ENCODE measurements around the gene CD99L2.

The CD99L2 gene

DNA sequence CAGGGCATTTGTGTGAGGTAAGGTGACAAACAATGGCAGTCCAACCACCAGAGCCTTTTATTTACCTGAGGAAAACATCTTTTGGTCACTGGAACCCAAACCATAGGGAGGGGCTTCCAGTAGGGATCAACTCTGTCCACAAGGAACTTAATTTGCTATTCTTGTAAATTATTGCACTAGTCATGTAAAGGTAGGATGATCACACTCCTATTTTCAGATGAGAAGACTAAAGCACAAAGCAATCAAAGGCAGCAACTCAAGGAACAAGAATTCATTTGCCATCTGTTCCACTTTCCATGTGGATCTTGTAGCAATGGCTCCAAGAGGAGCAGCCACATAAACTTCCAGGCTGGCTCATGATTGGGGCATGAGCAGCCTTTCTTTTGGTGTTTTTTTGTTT lies 35.3 kb downstream of the CD99L2 start:
- no peak overlapping the region for H3K4me3 ChIP-seq (ENCODE audit: control insufficient read depth, low read depth, low read length)
- TF ChIP-seq, protein P1, sequence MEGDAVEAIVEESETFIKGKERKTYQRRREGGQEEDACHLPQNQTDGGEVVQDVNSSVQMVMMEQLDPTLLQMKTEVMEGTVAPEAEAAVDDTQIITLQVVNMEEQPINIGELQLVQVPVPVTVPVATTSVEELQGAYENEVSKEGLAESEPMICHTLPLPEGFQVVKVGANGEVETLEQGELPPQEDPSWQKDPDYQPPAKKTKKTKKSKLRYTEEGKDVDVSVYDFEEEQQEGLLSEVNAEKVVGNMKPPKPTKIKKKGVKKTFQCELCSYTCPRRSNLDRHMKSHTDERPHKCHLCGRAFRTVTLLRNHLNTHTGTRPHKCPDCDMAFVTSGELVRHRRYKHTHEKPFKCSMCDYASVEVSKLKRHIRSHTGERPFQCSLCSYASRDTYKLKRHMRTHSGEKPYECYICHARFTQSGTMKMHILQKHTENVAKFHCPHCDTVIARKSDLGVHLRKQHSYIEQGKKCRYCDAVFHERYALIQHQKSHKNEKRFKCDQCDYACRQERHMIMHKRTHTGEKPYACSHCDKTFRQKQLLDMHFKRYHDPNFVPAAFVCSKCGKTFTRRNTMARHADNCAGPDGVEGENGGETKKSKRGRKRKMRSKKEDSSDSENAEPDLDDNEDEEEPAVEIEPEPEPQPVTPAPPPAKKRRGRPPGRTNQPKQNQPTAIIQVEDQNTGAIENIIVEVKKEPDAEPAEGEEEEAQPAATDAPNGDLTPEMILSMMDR (IDR thresholded peaks at IDR 0.05; ENCODE audit: control insufficient read depth, insufficient read depth, low read depth, low read length, missing control alignments): no peak
- no peak for DNase-seq (ENCODE audit: low read depth)

DNA sequence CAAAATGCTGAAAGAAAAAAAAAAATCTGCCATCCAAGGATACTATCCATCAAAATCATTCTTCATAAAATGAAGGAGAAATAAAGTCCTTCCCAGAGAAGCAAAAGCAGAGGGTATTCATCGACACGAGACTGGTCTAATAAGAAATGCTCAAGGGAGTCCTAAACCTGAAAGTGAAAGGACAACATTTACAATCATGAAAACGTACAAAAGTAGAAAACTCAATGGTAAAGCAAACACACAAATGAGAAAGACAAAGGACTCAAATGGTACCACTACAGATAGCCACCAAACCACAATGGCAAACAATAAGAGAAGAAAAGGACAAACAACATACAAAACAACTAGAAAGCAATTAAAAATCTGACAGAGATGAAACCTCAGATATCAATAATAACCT lies 41.0 kb downstream of the CD99L2 start:
- no peak for DNase-seq (ENCODE audit: low read depth)
- no peak overlapping the region for H3K4me3 ChIP-seq (ENCODE audit: control insufficient read depth, low read depth, low read length)
- TF ChIP-seq, protein P1 (IDR thresholded peaks at IDR 0.05; ENCODE audit: control insufficient read depth, insufficient read depth, low read depth, low read length, missing control alignments): no peak

DNA sequence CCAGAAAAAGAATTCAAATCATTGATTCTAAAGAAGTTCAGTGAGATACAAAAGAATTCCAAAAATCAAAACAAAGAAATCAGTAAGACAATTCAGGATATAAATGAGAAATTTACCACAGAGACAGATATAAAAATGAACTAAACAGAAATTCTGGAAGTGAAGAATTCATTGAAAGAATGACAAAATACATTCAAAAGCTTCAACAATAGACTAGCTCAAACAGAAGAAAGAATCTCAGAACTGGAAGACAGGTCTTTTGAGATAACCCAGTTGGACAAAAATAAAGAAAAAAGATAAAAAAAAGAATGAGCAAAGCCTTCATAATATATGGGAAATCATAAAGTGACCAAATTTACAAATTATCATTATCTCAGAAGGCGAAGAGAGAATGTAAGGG lies 41.7 kb downstream of the CD99L2 start:
- TF ChIP-seq, protein P1 (IDR thresholded peaks at IDR 0.05; ENCODE audit: control insufficient read depth, insufficient read depth, low read depth, low read length, missing control alignments): no peak
- DNase-seq (ENCODE audit: low read depth): no peak

DNA sequence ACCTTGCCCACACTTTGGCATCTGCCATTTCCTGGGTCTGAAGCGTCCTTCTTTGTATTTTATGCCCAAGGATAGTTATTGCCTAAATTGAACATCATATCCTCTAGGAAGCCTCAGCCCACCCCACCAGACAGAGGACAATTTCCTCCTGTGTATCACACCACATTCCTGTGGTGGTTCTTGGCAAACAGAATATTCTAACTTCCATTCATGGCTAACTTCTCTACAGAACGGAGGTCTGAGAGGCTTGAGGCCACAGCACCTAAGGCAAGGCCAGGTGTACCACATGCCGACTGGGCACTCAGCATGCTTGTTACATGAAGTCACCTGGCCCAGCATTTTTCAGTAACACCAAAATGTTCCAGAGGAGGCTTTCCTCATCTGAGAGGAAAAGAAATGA lies 42.4 kb downstream of the CD99L2 start:
- H3K4me3 ChIP-seq (ENCODE audit: control insufficient read depth, low read depth, low read length): no peak overlapping the region
- no peak for DNase-seq (ENCODE audit: low read depth)

More for the DNA sequence above, 41.7 kb downstream of the CD99L2 start:
- H3K4me3 ChIP-seq (ENCODE audit: control insufficient read depth, low read depth, low read length): no peak overlapping the region

DNA sequence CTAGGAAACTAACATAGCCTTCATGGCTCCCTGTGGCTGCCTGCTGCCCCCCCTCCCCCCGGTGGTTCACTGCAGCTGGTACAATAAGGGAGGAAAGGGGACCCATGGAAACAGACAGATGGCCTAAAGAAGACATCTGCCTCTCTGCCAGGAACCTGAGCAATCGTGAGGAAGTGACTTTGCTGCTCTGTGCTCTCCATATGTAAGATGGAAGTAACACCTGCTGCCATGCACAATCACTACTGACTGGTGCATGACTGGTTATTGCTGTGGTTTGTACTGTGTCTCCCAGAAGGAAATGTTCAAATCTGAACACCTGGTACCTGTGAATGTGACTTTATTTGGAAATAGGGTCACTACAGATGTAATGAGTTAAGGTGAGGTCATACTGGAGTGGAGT lies 43.6 kb downstream of the CD99L2 start:
- H3K4me3 ChIP-seq (ENCODE audit: control insufficient read depth, low read depth, low read length): no peak overlapping the region
- DNase-seq (ENCODE audit: low read depth): no peak
- TF ChIP-seq, protein P1 (IDR thresholded peaks at IDR 0.05; ENCODE audit: control insufficient read depth, insufficient read depth, low read depth, low read length, missing control alignments): no peak

More for the DNA sequence above, 42.4 kb downstream of the CD99L2 start:
- TF ChIP-seq, protein P1 (IDR thresholded peaks at IDR 0.05; ENCODE audit: control insufficient read depth, insufficient read depth, low read depth, low read length, missing control alignments): no peak

DNA sequence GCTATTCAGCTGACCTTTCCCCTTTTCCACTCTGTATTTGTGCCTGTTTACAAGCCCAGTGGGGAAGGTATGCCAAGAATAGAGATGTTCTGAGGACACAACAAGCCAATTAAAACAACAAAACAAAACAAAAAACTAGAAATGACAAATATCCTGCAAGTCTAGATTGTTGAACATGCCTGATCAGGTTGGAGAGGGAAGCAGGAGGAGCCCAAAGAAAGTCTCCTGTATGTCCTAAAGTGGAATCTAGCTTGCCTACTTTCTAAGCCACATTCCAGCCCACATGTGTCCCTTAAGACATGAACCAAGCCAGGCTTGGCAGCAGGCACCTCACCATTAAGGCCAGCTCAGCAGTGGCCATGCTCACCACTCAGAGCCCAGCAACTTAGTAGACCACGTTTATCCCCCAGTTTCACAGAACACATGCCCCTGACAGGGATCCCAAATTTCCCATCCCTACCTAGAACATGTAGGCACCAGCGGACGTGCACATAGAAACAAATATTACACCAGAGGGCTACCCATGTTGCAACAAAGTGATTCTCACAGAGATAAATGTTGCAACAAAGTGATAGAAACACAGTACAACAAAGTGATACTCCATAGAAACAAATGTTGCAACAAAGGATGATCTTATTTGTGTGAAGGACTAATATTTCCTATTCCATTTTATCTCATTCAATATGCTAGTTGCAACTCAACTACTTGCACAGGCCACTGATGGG lies 48.3 kb downstream of the CD99L2 start:
- TF ChIP-seq, protein P1 (IDR thresholded peaks at IDR 0.05; ENCODE audit: control insufficient read depth, insufficient read depth, low read depth, low read length, missing control alignments): no peak
- no peak overlapping the region for H3K4me3 ChIP-seq (ENCODE audit: control insufficient read depth, low read depth, low read length)
- DNase-seq (ENCODE audit: low read depth): no peak
